Esophagus squamous epithelium (tissue), 5 donors: ENCODE data around the gene CFI. TPM values are rescaled to one million over a fixed set of nuclear protein-coding genes. Genes with fewer than 3 reads are reported as not detected.

Source experiments
- DNase-seq: peaks from one replicate; lab custom pipeline; 2025; lab: John Stamatoyannopoulos, UW
- H3K27ac ChIP-seq, 4 donors: fragments of 200-600 bp; sonication (generic); one replicate each; pipeline ENCODE4 v1.5.1; 2016 to 2019; ENCODE audit warnings: mild to moderate bottlenecking in 1 of 4
- H3K27me3 ChIP-seq, 4 donors: fragments of 200-600 bp; sonication (generic); 1 replicate in 3 of 4; 2 replicates in 1 of 4; pipeline versions ENCODE4 v1.5.1 to v1.6.0; 2017 to 2021; ENCODE audit warnings: antibody characterized with exemption in 1 of 4
- H3K36me3 ChIP-seq, 3 donors: fragments of 200-600 bp; sonication (generic); one replicate each; pipeline ENCODE4 v1.5.1; 2016 to 2019
- H3K4me1 ChIP-seq, 3 donors: fragments of 200-600 bp; sonication (generic); one replicate each; pipeline ENCODE4 v1.5.1; 2017 to 2019
- H3K4me3 ChIP-seq, 4 donors: fragments of 200-600 bp; sonication (generic); 1 replicate in 3 of 4; 2 replicates in 1 of 4; pipeline ENCODE4 v1.5.1; 2016 to 2019; ENCODE audit warnings: mild to moderate bottlenecking in 2 of 4, moderate library complexity in 1 of 4
- H3K9me3 ChIP-seq, 3 donors: fragments of 200-600 bp; sonication (generic); one replicate each; pipeline ENCODE4 v1.5.1; 2016 to 2019
- POLR2A ChIP-seq, 4 donors: fragments of 450-650 bp; IDR thresholded peaks; one replicate each; pipeline ENCODE4 v1.6.1; 2017; ENCODE audit warnings: antibody characterized with exemption in 4 of 4, mild to moderate bottlenecking in 4 of 4, moderate library complexity in 3 of 4
- WGBS, 2 donors: methylation state at CpG; one replicate each; pipeline ENCODE4 v1.1.5; 2018; 5-methylcytosine and 5-hydroxymethylcytosine counted together
- intact Hi-C: fragments of 100-400 bp; cut with DNase I; formaldehyde crosslinking; loops from one replicate; pipeline ENCODE4 v1.15.0; 2022
- total RNA-seq, 4 donors: library from RNA; depleted of rRNA; stranded (reverse); fragments of >200 nt; gene quantifications; one replicate each; pipeline ENCODE4 v1.1.0, GENCODE V29; 2016
- TF ChIP-seq, protein P1 (sequence below), 6 experiments: fragments of 450-650 bp in 4 of 6; fragments of 200-600 bp in 2 of 6; sonication (generic) in 2 of 6; IDR thresholded peaks; one replicate each; pipeline ENCODE4 v1.5.1; 2016 to 2019; ENCODE audit warnings: antibody characterized with exemption in 6 of 6, mild to moderate bottlenecking in 4 of 6, moderate library complexity in 4 of 6
- donor health status: DM: yes; HTN: yes; CAD: no.

CFI gene
- total RNA-seq, 4 donors from 2014 or later: 6.1 to 45.1 (median 11.0) TPM

DNA sequence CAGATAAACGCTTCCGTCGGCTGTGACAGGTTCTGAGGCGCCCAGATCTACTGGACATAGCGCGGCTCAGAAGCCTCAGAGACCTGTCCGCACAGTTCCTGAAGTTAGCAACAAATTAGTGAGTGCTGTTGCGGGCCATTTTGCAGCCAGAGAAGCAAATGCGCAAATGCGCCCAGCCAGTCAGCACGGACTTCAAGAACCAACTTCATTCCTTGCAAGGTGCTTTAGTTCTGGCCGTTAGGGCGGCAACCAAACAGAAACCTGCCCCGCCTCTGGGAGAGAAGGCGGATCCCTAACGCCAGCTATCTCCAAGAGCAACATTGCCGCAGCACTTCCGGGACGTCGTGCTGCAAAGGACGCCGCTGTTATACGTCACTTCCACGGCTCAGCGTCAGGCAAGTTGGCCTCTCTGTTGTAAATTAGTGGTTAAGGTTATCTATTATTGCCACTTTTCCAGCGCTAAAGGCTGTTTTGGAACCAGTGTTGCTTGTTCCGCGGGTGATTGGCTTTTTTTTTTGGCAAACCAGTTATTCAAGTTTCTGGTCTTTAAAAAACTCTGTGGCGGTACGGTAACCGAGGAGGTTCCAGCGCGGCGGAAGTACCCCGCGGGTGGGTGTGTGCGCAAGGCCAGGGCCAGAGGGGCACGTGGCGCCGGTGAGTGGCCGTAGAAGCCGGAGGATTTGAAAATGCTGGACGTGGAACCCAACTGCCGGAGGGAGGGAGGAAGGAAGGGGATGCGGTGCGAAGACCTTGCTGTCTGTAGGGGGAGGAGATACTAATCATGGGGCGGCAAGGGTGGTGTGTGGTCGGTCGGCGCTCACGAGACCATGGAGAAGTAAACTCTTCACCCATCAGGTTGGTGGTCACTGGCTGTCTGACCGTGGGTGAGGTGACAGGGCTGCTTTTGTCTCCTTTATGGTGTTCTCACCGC is 13.6 kb upstream of the CFI start, which contains the start of gene GAR1:
TSS of gene GAR1 (plus strand) at position 612 of the 931 bp plus-strand sequence. CDS start 403 bp downstream, outside the sequence.
- Histone ChIP-seq H3K27me3 (no peaks in the 10 kb centered on the region), H3K9me3 (no peaks in the 10 kb centered on the region), H3K4me1 (peaks cover 0 to 46% (median 13%) of the 10 kb centered on the region in 3 donors), H3K27ac (peak within 1 kb of the TSS; percentile 72 to 96 (median 90)), H3K4me3 (peak within 1 kb of the TSS; percentile 76 to 87 (median 78)), H3K36me3 (peaks cover 0 to 30% (median 0%) of the 10 kb centered on the region in 3 donors)
- peak in 2 of 4 donors; percentile 40 to 64 for TF ChIP-seq POLR2A (IDR thresholded peaks at IDR 0.05)
- TF ChIP-seq, protein P1, sequence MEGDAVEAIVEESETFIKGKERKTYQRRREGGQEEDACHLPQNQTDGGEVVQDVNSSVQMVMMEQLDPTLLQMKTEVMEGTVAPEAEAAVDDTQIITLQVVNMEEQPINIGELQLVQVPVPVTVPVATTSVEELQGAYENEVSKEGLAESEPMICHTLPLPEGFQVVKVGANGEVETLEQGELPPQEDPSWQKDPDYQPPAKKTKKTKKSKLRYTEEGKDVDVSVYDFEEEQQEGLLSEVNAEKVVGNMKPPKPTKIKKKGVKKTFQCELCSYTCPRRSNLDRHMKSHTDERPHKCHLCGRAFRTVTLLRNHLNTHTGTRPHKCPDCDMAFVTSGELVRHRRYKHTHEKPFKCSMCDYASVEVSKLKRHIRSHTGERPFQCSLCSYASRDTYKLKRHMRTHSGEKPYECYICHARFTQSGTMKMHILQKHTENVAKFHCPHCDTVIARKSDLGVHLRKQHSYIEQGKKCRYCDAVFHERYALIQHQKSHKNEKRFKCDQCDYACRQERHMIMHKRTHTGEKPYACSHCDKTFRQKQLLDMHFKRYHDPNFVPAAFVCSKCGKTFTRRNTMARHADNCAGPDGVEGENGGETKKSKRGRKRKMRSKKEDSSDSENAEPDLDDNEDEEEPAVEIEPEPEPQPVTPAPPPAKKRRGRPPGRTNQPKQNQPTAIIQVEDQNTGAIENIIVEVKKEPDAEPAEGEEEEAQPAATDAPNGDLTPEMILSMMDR (IDR thresholded peaks at IDR 0.05): peak in 1 of 6 experiments; percentile 12
- WGBS, 2 donors: 0 to 1% methylated on average over 29 to 33 of the region's 53 CpGs
- DNase-seq: peak; percentile 62
- intact Hi-C loops: loop anchor here (5.0 to 10.0 kb wide), 3 partner anchors 88 to 398 kb away; partner anchors contain the start of gene CASP6

GRCh38 chr4:109811707-109812106 is 9.9 kb upstream of the CFI start:
- Histone ChIP-seq H3K27ac (no peak overlapping the region), H3K4me1 (peaks cover 0 to 18% (median 9%) of the 10 kb centered on the region in 3 donors), H3K36me3 (no peaks in the 10 kb centered on the region), H3K4me3 (no peak overlapping the region), H3K27me3 (no peaks in the 10 kb centered on the region), H3K9me3 (no peaks in the 10 kb centered on the region)
- 31 to 33% methylated on average over 3 of the region's 3 CpGs for WGBS, 2 donors
- no peak for DNase-seq
- intact Hi-C loops: loop anchor here (10.0 kb wide), 1 partner anchor 107 kb away; the partner anchor contains the start of gene CASP6
- no peak for TF ChIP-seq POLR2A (IDR thresholded peaks at IDR 0.05)
- TF ChIP-seq, protein P1 (IDR thresholded peaks at IDR 0.05): no peak

- no peak for TF ChIP-seq POLR2A (IDR thresholded peaks at IDR 0.05)
- TF ChIP-seq, protein P1 (IDR thresholded peaks at IDR 0.05): no peak
- intact Hi-C loops: loop anchor here (10.0 kb wide), 1 partner anchor 106 kb away; the partner anchor contains the start of gene CASP6
- no peak for DNase-seq
- no peak overlapping the region for H3K4me3 ChIP-seq
- 66 to 68% methylated on average over 11 of the region's 11 CpGs for WGBS, 2 donors
- H3K4me1 ChIP-seq: peaks cover 0 to 9% (median 4%) of the 10 kb centered on the region in 3 donors
- H3K36me3 ChIP-seq: no peaks in the 10 kb centered on the region
- H3K27ac ChIP-seq: no peak overlapping the region
- no peaks in the 10 kb centered on the region for H3K9me3 ChIP-seq
- no peaks in the 10 kb centered on the region for H3K27me3 ChIP-seq
Measured at GRCh38 chr4:109810552-109811387, 9.0 kb upstream of the CFI start.

DNA sequence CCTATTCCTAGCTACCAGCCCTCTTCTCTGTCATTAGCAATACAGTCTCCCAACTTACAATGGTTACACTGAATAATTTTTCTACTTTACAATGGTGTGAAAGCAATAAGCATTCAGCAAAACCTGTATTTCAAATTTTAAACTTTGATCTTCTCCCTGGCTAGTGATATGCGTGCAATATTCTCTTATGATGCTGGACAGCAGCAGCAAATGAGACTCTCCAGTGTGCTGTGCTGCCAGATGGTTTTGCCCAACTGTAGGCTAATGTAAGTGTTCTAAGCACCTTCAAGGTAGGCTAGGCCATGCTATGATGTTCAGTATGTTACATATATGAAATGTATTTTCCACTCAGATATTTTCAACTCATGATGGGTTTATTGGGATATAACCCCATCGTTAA is 7.9 kb upstream of the CFI start:
- no peaks in the 10 kb centered on the region for H3K36me3 ChIP-seq
- H3K4me3 ChIP-seq: no peak overlapping the region
- intact Hi-C loops: loop anchor here (10.0 kb wide), 1 partner anchor 105 kb away; the partner anchor contains the start of gene CASP6
- no peak for DNase-seq
- no peak for TF ChIP-seq POLR2A (IDR thresholded peaks at IDR 0.05)
- TF ChIP-seq, protein P1 (IDR thresholded peaks at IDR 0.05): no peak
- 97% methylated on average over 2 of the region's 2 CpGs for WGBS, 2 donors
- peaks cover 0 to 6% (median 4%) of the 10 kb centered on the region in 3 donors for H3K4me1 ChIP-seq
- H3K27me3 ChIP-seq: no peaks in the 10 kb centered on the region
- H3K9me3 ChIP-seq: no peaks in the 10 kb centered on the region
- H3K27ac ChIP-seq: no peak overlapping the region
